Rectal smooth muscle tissue (tissue), 1 donor: ENCODE results near the gene PLEKHG4B.

ENCODE experiments used
- H3K27ac ChIP-seq: one replicate; pipeline ENCODE4 v1.7.0; 2013; ENCODE audit warnings: low read depth, low read length, inconsistent platforms
- H3K27me3 ChIP-seq: one replicate; pipeline ENCODE4 v1.7.0; 2013; ENCODE audit warnings: low read length; ENCODE audit not compliant: control insufficient read depth, insufficient read depth
- H3K36me3 ChIP-seq: one replicate; pipeline ENCODE4 v1.7.0; 2013; ENCODE audit warnings: low read length; ENCODE audit not compliant: control insufficient read depth, insufficient read depth
- H3K4me1 ChIP-seq: one replicate; pipeline ENCODE4 v1.7.0; 2013; ENCODE audit warnings: low read length; ENCODE audit not compliant: control insufficient read depth, insufficient read depth
- H3K4me3 ChIP-seq: one replicate; pipeline ENCODE4 v1.7.0; 2013; ENCODE audit warnings: low read length
- H3K9ac ChIP-seq: one replicate; pipeline ENCODE4 v1.7.0; 2013; ENCODE audit warnings: low read length

The PLEKHG4B gene

GRCh38 chr5:109826-110225 is 17.9 kb downstream of the PLEKHG4B start:
- Histone ChIP-seq H3K4me1 (no peaks in the 10 kb centered on the region), H3K9ac (no peak overlapping the region)

GRCh38 chr5:110270-110888 is 18.4 kb downstream of the PLEKHG4B start:
- H3K27me3 ChIP-seq = no peaks in the 10 kb centered on the region
- H3K9ac ChIP-seq = no peak overlapping the region
- H3K27ac ChIP-seq = no peak overlapping the region
- no peaks in the 10 kb centered on the region for H3K36me3 ChIP-seq
- no peak overlapping the region for H3K4me3 ChIP-seq
- H3K4me1 ChIP-seq = no peaks in the 10 kb centered on the region

More at GRCh38 chr5:109826-110225, 17.9 kb downstream of the PLEKHG4B start:
- H3K36me3 ChIP-seq = no peaks in the 10 kb centered on the region
- no peak overlapping the region for H3K4me3 ChIP-seq
- no peaks in the 10 kb centered on the region for H3K27me3 ChIP-seq
- no peak overlapping the region for H3K27ac ChIP-seq

GRCh38 chr5:111171-111570 is 19.2 kb downstream of the PLEKHG4B start:
- Histone ChIP-seq H3K9ac (no peak overlapping the region), H3K36me3 (no peaks in the 10 kb centered on the region), H3K4me3 (no peak overlapping the region)

GRCh38 chr5:119486-120097 is 27.6 kb downstream of the PLEKHG4B start:
- Histone ChIP-seq H3K27ac (no peak overlapping the region), H3K27me3 (no peaks in the 10 kb centered on the region), H3K4me1 (no peaks in the 10 kb centered on the region), H3K9ac (no peak overlapping the region), H3K4me3 (no peak overlapping the region), H3K36me3 (no peaks in the 10 kb centered on the region)

More at GRCh38 chr5:111171-111570, 19.2 kb downstream of the PLEKHG4B start:
- H3K27ac ChIP-seq = no peak overlapping the region
- no peaks in the 10 kb centered on the region for H3K27me3 ChIP-seq
- no peaks in the 10 kb centered on the region for H3K4me1 ChIP-seq

- Histone ChIP-seq H3K9ac (no peak overlapping the region), H3K4me1 (no peaks in the 10 kb centered on the region), H3K27ac (no peak overlapping the region), H3K36me3 (no peaks in the 10 kb centered on the region), H3K27me3 (no peaks in the 10 kb centered on the region), H3K4me3 (no peak overlapping the region)
Observed at GRCh38 chr5:121432-121831, 29.5 kb downstream of the PLEKHG4B start.

DNA sequence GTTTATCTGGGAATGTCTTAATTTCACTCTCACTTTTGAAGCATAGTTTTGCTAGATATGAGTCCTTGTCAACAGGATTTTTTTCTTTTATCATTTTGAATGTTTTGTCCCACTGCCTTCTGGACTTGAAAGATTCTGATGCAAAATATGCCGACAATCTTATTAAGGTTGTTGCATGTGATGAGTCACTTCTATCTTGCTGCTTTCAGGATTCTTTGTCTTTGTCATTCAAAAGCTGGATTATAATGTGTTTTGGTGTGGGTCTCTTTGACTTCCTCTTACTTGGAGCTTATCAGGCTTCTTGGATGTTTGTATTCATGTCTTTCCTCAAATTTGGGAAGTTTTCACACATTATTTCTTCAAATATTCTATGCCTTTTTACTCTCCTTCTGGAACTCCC is 33.8 kb downstream of the PLEKHG4B start:
- no peak overlapping the region for H3K4me3 ChIP-seq
- H3K27me3 ChIP-seq = no peaks in the 10 kb centered on the region
- H3K27ac ChIP-seq = no peak overlapping the region
- H3K9ac ChIP-seq = no peak overlapping the region
- H3K4me1 ChIP-seq = no peaks in the 10 kb centered on the region
- H3K36me3 ChIP-seq = no peaks in the 10 kb centered on the region

GRCh38 chr5:126806-127205 is 34.8 kb downstream of the PLEKHG4B start:
- Histone ChIP-seq H3K4me1 (no peaks in the 10 kb centered on the region), H3K27ac (no peak overlapping the region), H3K27me3 (no peaks in the 10 kb centered on the region), H3K9ac (no peak overlapping the region), H3K4me3 (no peak overlapping the region), H3K36me3 (no peaks in the 10 kb centered on the region)

- no peaks in the 10 kb centered on the region for H3K36me3 ChIP-seq
- no peak overlapping the region for H3K27ac ChIP-seq
- no peak overlapping the region for H3K9ac ChIP-seq
- H3K27me3 ChIP-seq = no peaks in the 10 kb centered on the region
- no peaks in the 10 kb centered on the region for H3K4me1 ChIP-seq
- H3K4me3 ChIP-seq = no peak overlapping the region
Observed at GRCh38 chr5:127886-128285, 35.9 kb downstream of the PLEKHG4B start.

DNA sequence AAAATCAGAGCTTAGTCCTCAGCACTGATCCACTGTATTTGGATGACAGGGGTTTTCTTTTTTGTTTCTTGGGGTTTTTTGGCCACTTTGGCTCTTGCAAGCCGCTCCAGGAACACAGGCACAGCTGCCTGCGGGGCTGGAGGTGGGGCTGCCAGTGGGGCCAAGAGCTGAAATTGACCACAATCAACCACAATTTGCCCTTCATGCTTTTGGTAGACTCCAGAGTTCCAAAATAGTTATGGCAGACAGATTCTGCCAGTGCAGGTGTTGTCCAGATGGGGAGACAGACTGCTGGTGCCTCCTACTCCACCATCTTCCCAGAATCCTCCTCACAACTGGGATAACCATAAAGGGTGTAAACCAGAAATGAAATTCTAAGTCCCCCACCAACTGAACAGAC is 36.5 kb downstream of the PLEKHG4B start:
- no peak overlapping the region for H3K27ac ChIP-seq
- no peak overlapping the region for H3K4me3 ChIP-seq
- H3K27me3 ChIP-seq = no peaks in the 10 kb centered on the region

DNA sequence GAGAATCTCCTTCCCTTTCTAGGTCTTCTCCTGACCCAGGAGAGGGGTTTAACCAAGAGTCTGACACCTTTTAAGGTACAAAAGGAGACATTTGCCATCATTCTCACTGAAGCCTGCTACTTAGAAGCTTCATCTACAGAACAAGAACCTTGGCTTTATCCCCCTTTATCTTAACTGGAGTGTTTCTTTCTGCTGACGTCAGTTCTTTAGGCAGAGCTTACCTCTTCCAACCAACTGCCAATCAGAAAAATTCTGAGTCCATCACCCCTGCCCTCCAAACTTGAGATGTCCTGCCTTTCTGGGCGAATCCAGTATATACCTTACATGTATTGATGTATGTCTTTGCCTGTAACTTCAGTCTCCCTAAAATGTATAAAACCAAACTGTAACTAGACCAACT is 37.2 kb downstream of the PLEKHG4B start:
- H3K27ac ChIP-seq = no peak overlapping the region
- H3K4me3 ChIP-seq = no peak overlapping the region
- no peaks in the 10 kb centered on the region for H3K4me1 ChIP-seq
- H3K36me3 ChIP-seq = no peaks in the 10 kb centered on the region
- no peak overlapping the region for H3K9ac ChIP-seq
- H3K27me3 ChIP-seq = no peaks in the 10 kb centered on the region

More for the DNA sequence above, 36.5 kb downstream of the PLEKHG4B start:
- Histone ChIP-seq H3K9ac (no peak overlapping the region), H3K36me3 (no peaks in the 10 kb centered on the region), H3K4me1 (no peaks in the 10 kb centered on the region)

DNA sequence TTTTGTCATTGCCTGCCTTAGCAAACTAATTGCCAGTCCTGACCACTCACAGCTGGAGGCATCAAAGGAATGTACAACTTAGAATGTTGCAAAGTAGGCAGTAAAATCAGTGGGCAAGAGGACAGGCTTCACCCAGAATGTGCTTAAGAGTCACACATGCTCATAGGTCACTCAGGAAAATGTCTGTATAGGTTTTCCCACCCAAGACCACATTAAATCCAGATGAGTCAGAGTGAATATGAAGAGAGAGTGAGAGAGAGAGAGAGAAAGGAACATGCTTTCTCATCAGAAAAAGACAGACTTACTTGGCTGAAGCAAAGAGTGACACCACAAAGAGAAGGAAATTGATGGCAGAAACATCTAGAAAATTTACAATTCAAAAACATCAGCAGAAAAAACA is 37.9 kb downstream of the PLEKHG4B start:
- no peaks in the 10 kb centered on the region for H3K4me1 ChIP-seq
- no peaks in the 10 kb centered on the region for H3K36me3 ChIP-seq
- H3K27ac ChIP-seq = no peak overlapping the region
- no peaks in the 10 kb centered on the region for H3K27me3 ChIP-seq
- no peak overlapping the region for H3K9ac ChIP-seq
- H3K4me3 ChIP-seq = no peak overlapping the region

DNA sequence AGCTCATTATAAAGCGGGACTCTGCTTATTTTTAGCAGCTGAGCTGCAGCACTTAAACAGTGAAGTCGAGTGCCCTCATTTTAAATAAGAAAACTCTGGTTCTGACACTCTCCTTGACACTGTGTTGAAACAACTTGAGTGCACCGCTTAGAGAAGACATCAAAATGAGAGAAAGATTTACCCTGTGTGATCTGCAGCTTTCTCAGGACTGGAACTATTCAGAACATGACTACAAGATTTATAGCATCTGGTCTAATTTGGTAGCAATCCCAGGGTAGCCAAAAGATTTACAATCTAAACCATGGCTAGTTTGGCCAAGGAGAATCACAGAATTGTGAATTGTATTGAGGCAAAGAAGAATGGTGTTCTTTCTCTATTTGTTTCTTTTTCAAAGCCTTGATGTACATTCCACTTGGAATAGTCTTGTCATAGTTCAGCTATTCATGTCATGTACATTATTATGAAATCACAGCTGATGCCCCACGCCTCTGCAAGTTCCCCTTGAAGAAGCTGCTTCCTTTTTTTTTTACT is 38.7 kb downstream of the PLEKHG4B start:
- no peak overlapping the region for H3K9ac ChIP-seq
- no peak overlapping the region for H3K27ac ChIP-seq
- H3K27me3 ChIP-seq = no peaks in the 10 kb centered on the region

GRCh38 chr5:136901-137300 is 44.9 kb downstream of the PLEKHG4B start:
- no peaks in the 10 kb centered on the region for H3K4me1 ChIP-seq
- no peak overlapping the region for H3K9ac ChIP-seq
- no peak overlapping the region for H3K27ac ChIP-seq
- H3K27me3 ChIP-seq = no peaks in the 10 kb centered on the region
- no peaks in the 10 kb centered on the region for H3K36me3 ChIP-seq
- no peak overlapping the region for H3K4me3 ChIP-seq

More for the DNA sequence above, 38.7 kb downstream of the PLEKHG4B start:
- Histone ChIP-seq H3K36me3 (no peaks in the 10 kb centered on the region), H3K4me3 (no peak overlapping the region), H3K4me1 (no peaks in the 10 kb centered on the region)
